Tongue (tissue), 2 donors: ENCODE results near the gene PHF1. TPM values are rescaled to one million over a fixed set of nuclear protein-coding genes. Genes with fewer than 3 reads are reported as not detected.

Source experiments
- DNase-seq: peaks from one replicate; pipeline ENCODE4 v3.0.0-alpha.2; 2015
- total RNA-seq: library from RNA; depleted of rRNA; stranded (reverse); fragments of >200 nt; gene quantifications from one replicate; pipeline ENCODE4 v1.2.3, GENCODE V29; 2014

The PHF1 gene
- total RNA-seq, 1 donor from 2014 or later, result 19.5 TPM

- DNase-seq, result peak; percentile 100
Observed at GRCh38 chr6:33417903-33418689, 7.3 kb downstream of the PHF1 start, which contains the start of gene CUTA. CUTA (minus strand) TSS chr6:33418107; CDS start chr6:33418000, 107 bp downstream.

GRCh38 chr6:33418690-33419291 lies 8.0 kb downstream of the PHF1 start:
- DNase-seq, result no peak

- peak; percentile 80 for DNase-seq
Observed at GRCh38 chr6:33419580-33420490, 9.0 kb downstream of the PHF1 start, which contains the start of gene SYNGAP1. SYNGAP1 (plus strand) TSS chr6:33420065; CDS start chr6:33420265, 200 bp downstream.

- no peak for DNase-seq
Observed at GRCh38 chr6:33420491-33421343, 9.9 kb downstream of the PHF1 start.

- DNase-seq, result no peak
Observed at GRCh38 chr6:33421344-33421643, 10.5 kb downstream of the PHF1 start.

- DNase-seq, result no peak
Observed at GRCh38 chr6:33423777-33424176, 13.0 kb downstream of the PHF1 start.

- no peak for DNase-seq
Observed at GRCh38 chr6:33424855-33425667, 14.2 kb downstream of the PHF1 start.

- peak; percentile 93 for DNase-seq
Observed at GRCh38 chr6:33425668-33426577, 15.1 kb downstream of the PHF1 start.

GRCh38 chr6:33426590-33427511 lies 16.0 kb downstream of the PHF1 start:
- peak; percentile 45 for DNase-seq

- peak; percentile 49 for DNase-seq
Observed at GRCh38 chr6:33427585-33428223, 16.9 kb downstream of the PHF1 start.

GRCh38 chr6:33428224-33428965 lies 17.6 kb downstream of the PHF1 start:
- DNase-seq, result peak; percentile 36

- DNase-seq, result peak; percentile 6
Observed at GRCh38 chr6:33428966-33429749, 18.3 kb downstream of the PHF1 start.

- DNase-seq, result peak; percentile 15
Observed at GRCh38 chr6:33429750-33430052, 18.9 kb downstream of the PHF1 start.

GRCh38 chr6:33430334-33430733 lies 19.5 kb downstream of the PHF1 start:
- DNase-seq, result no peak

- peak; percentile 84 for DNase-seq
Observed at GRCh38 chr6:33430991-33431879, 20.4 kb downstream of the PHF1 start.
